Stimulated activated CD4-positive, alpha-beta T cell treated with anti-CD3 and anti-CD28 coated beads, Interleukin-15, amount 100 ng/mL, for 1 hour (primary cell): ENCODE measurements around the gene DPH7.
"Not testable (repeated sequence)": the region's sequence is repeated elsewhere in the genome, so short reads cannot be mapped to it uniquely, and the experiment has no call there.

Experiments
- DNase-seq, 2 donors: peaks; one replicate each; pipeline ENCODE4 v3.0.0-alpha.2; 2020; ENCODE audit warnings: low read depth in 1 of 2, low spot score in 1 of 2

DPH7 gene

GRCh38 chr9:137521405-137521985 is 57.2 kb downstream of the DPH7 start:
- no peak for DNase-seq

- DNase-seq = no peak
Observed at GRCh38 chr9:137520614-137521404, 57.9 kb downstream of the DPH7 start.

- no peak for DNase-seq
Observed at GRCh38 chr9:137519553-137519952, 59.2 kb downstream of the DPH7 start.

GRCh38 chr9:137518661-137519459 is 59.9 kb downstream of the DPH7 start:
- DNase-seq = not testable (repeated sequence)

GRCh38 chr9:137516144-137516917 is 62.4 kb downstream of the DPH7 start:
- no peak for DNase-seq

GRCh38 chr9:137515338-137515724 is 63.4 kb downstream of the DPH7 start:
- no peak for DNase-seq

- no peak for DNase-seq
Observed at GRCh38 chr9:137514691-137515337, 63.9 kb downstream of the DPH7 start.

GRCh38 chr9:137513801-137514570 is 64.7 kb downstream of the DPH7 start:
- not testable (repeated sequence) for DNase-seq

GRCh38 chr9:137513136-137513535 is 65.6 kb downstream of the DPH7 start:
- not testable (repeated sequence) for DNase-seq

- DNase-seq = no peak
Observed at GRCh38 chr9:137511758-137512463, 66.8 kb downstream of the DPH7 start.

GRCh38 chr9:137511126-137511525 is 67.6 kb downstream of the DPH7 start:
- DNase-seq = not testable (repeated sequence)

- no peak for DNase-seq
Observed at GRCh38 chr9:137509198-137509597, 69.5 kb downstream of the DPH7 start.

- no peak for DNase-seq
Observed at GRCh38 chr9:137506702-137507171, 72.0 kb downstream of the DPH7 start.

GRCh38 chr9:137506274-137506673 is 72.5 kb downstream of the DPH7 start:
- no peak for DNase-seq

- DNase-seq = no peak
Observed at GRCh38 chr9:137505421-137506140, 73.1 kb downstream of the DPH7 start.
